Left ventricle myocardium inferior (tissue), 1 donor: ENCODE data around the gene SEC24A. TPM values are rescaled to one million over a fixed set of nuclear protein-coding genes. Genes with fewer than 3 reads are reported as not detected.

Experiments used
- DNase-seq: peaks from one replicate; pipeline ENCODE4 v3.0.0-alpha.2; 2020
- H3K27ac ChIP-seq: fragments of 200-600 bp; replicated peaks from 2 replicates; pipeline ENCODE4 v1.8.0; 2021
- H3K27me3 ChIP-seq: fragments of 200-600 bp; 2 replicates; pipeline ENCODE4 v1.8.0; 2021; ENCODE audit warnings: low read depth
- H3K36me3 ChIP-seq: fragments of 200-600 bp; 2 replicates; pipeline ENCODE4 v1.8.0; 2021
- H3K4me1 ChIP-seq: fragments of 200-600 bp; 2 replicates; pipeline ENCODE4 v1.8.0; 2021
- H3K4me3 ChIP-seq: fragments of 200-600 bp; 2 replicates; pipeline ENCODE4 v1.8.0; 2021; ENCODE audit warnings: mild to moderate bottlenecking, moderate library complexity
- H3K9me3 ChIP-seq: fragments of 200-600 bp; replicated peaks from 2 replicates; pipeline ENCODE4 v1.8.0; 2021
- CTCF ChIP-seq: fragments of 200-600 bp; IDR thresholded peaks from 2 replicates; pipeline ENCODE4 v1.8.0; 2021; ENCODE audit warnings: antibody characterized with exemption, mild to moderate bottlenecking, borderline replicate concordance
- intact Hi-C: fragments of 100-400 bp; cut with micrococcal nuclease; formaldehyde crosslinking; loops from one replicate; pipeline ENCODE4 v1.11.0; 2022
- total RNA-seq: library from RNA; stranded (reverse); fragmentation: NEBNext Ultra II Directional; extraction: Animal tissue kit (Norgen Biotek cat#: 25700); gene quantifications from one replicate; pipeline ENCODE4 v1.2.1, GENCODE V29; 2021
- donor health status: DM: no; HTN: yes; CAD: no; lungs with severe emphysema.

Gene SEC24A
- total RNA-seq, 1 donor from 2014 or later: 7.5 TPM

GRCh38 chr5:134769206-134769605 lies 120.6 kb downstream of the SEC24A start:
- Histone ChIP-seq H3K4me1 (no peaks in the 10 kb centered on the region), H3K27ac (no peak overlapping the region), H3K27me3 (no peaks in the 10 kb centered on the region), H3K9me3 (no peaks in the 10 kb centered on the region), H3K4me3 (no peak overlapping the region), H3K36me3 (peaks cover 99% of the 10 kb centered on the region)
- no peak for DNase-seq
- intact Hi-C loops: no loop called here
- TF ChIP-seq CTCF: no peak

GRCh38 chr5:134772461-134773125 lies 124.0 kb downstream of the SEC24A start:
- intact Hi-C loops: no loop called here
- TF ChIP-seq CTCF: no peak
- DNase-seq: no peak
- H3K9me3 ChIP-seq: no peaks in the 10 kb centered on the region
- no peaks in the 10 kb centered on the region for H3K4me1 ChIP-seq
- H3K36me3 ChIP-seq: peaks cover 99% of the 10 kb centered on the region
- H3K27me3 ChIP-seq: no peaks in the 10 kb centered on the region
- H3K4me3 ChIP-seq: no peak overlapping the region
- no peak overlapping the region for H3K27ac ChIP-seq

- peaks cover 98% of the 10 kb centered on the region for H3K36me3 ChIP-seq
- H3K27me3 ChIP-seq: no peaks in the 10 kb centered on the region
- H3K4me3 ChIP-seq: no peak overlapping the region
- H3K27ac ChIP-seq: no peak overlapping the region
- intact Hi-C loops: no loop called here
- no peaks in the 10 kb centered on the region for H3K9me3 ChIP-seq
- H3K4me1 ChIP-seq: no peaks in the 10 kb centered on the region
- no peak for DNase-seq
- TF ChIP-seq CTCF: no peak
Observed at GRCh38 chr5:134777366-134777765, 128.8 kb downstream of the SEC24A start.

Other genes with a start within 250 kb of the SEC24A start
- 39.6 TPM for gene CDKN2AIPNL, start 236.9 kb upstream of the SEC24A start, total RNA-seq
- 26.3 TPM for gene JADE2, start 123.1 kb upstream of the SEC24A start, total RNA-seq
- 93.5 TPM for gene SAR1B, start 16.0 kb upstream of the SEC24A start, total RNA-seq
- gene CAMLG, start 89.8 kb downstream of the SEC24A start, total RNA-seq: 20.2 TPM
- 24.4 TPM for gene DDX46, start 110.0 kb downstream of the SEC24A start, total RNA-seq
- 24.9 TPM for gene C5orf24, start 197.2 kb downstream of the SEC24A start, total RNA-seq
- gene TXNDC15, start 225.6 kb downstream of the SEC24A start, total RNA-seq: 49.5 TPM